Small intestine (tissue), 7 donors: ENCODE data around the gene BMP8B. TPM values are rescaled to one million over a fixed set of nuclear protein-coding genes. Genes with fewer than 3 reads are reported as not detected.
"Not testable (repeated sequence)": the region's sequence is repeated elsewhere in the genome, so short reads cannot be mapped to it uniquely, and the experiment has no call there.

Source experiments
- DNase-seq, 2 donors: peaks; one replicate each; pipeline versions ENCODE4 v3.0.0 to v3.0.0-alpha.2; 2013
- FAIRE-seq: peaks from 2 replicates; lab custom pipeline; 2012; peaks lifted over from hg19 to GRCh38; lab: Jason Lieb, UNC
- H3K27ac ChIP-seq, 3 donors: one replicate each; pipeline ENCODE4 v1.5.1; 2013; ENCODE audit warnings: low read length in 2 of 3, mild to moderate bottlenecking in 2 of 3, control low read depth in 1 of 3, inconsistent platforms in 1 of 3, low read depth in 1 of 3, moderate library complexity in 1 of 3
- H3K27me3 ChIP-seq, 3 donors: one replicate each; pipeline ENCODE4 v1.6.1; 2013; ENCODE audit warnings: low read length in 3 of 3, inconsistent platforms in 1 of 3; ENCODE audit not compliant: control insufficient read depth in 3 of 3, insufficient read depth in 3 of 3
- H3K36me3 ChIP-seq, 3 donors: one replicate each; pipeline ENCODE4 v1.6.1; 2013; ENCODE audit warnings: low read length in 3 of 3, inconsistent platforms in 1 of 3, low read depth in 1 of 3, mild to moderate bottlenecking in 1 of 3, moderate library complexity in 1 of 3; ENCODE audit not compliant: control insufficient read depth in 3 of 3, insufficient read depth in 2 of 3
- H3K4me1 ChIP-seq, 3 donors: one replicate each; pipeline ENCODE4 v1.6.1; 2013; ENCODE audit warnings: low read length in 2 of 3, inconsistent platforms in 1 of 3, low read depth in 1 of 3, mild to moderate bottlenecking in 1 of 3, moderate library complexity in 1 of 3; ENCODE audit not compliant: control insufficient read depth in 3 of 3, insufficient read depth in 2 of 3
- H3K4me3 ChIP-seq, 3 donors: one replicate each; pipeline ENCODE4 v1.5.1; 2013; ENCODE audit warnings: low read length in 3 of 3, control low read depth in 1 of 3, inconsistent platforms in 1 of 3, low read depth in 1 of 3, mild to moderate bottlenecking in 1 of 3, moderate library complexity in 1 of 3
- H3K9me3 ChIP-seq, 2 donors: one replicate each; pipeline ENCODE4 v1.6.1; 2013; ENCODE audit warnings: low read depth in 1 of 2, low read length in 1 of 2; ENCODE audit not compliant: control insufficient read depth in 2 of 2, insufficient read depth in 1 of 2
- WGBS, 3 donors: extraction: QIAGEN DNeasy Blood & Tissue Kit; methylation state at CpG; one replicate each; pipeline ENCODE4 v1.1.7; 2013; 5-methylcytosine and 5-hydroxymethylcytosine counted together
- polyA plus RNA-seq, 4 donors: library from polyadenylated mRNA; stranded (reverse) in 3 of 4; unstranded in 1 of 4; fragments of 200-250 nt in 3 of 4; fragments of 120-200 nt in 1 of 4; gene quantifications; one replicate each; pipeline versions ENCODE4 v1.2.1 to v1.2.3, GENCODE V29; 2013
- donor health status: healthy with polysubstance abuse.
- donor health status: control.
- donor health status: control.
- donor health status: Bipolar disorder and iron deficiency.
- donor health status: healthy.

BMP8B gene
- polyA plus RNA-seq, 4 donors: 1.0 to 13.8 (median 7.6) TPM

GRCh38 chr1:39773369-39773979 is 15.2 kb downstream of the BMP8B start:
- not testable (repeated sequence) for H3K27me3 ChIP-seq, H3K4me1 ChIP-seq, H3K27ac ChIP-seq, FAIRE-seq, H3K36me3 ChIP-seq, DNase-seq, H3K4me3 ChIP-seq, H3K9me3 ChIP-seq
- 75% methylated on average over 3 of the region's 23 CpGs; no CpG with 5 or more reads in 2 of the 3 donors for WGBS, 3 donors

GRCh38 chr1:39771022-39771532 is 17.6 kb downstream of the BMP8B start, which contains the start of gene OXCT2:
OXCT2 (minus strand) TSS chr1:39771348; CDS start chr1:39771255, 93 bp downstream.
- H3K27ac ChIP-seq, H3K27me3 ChIP-seq, FAIRE-seq, H3K4me1 ChIP-seq, H3K36me3 ChIP-seq, H3K9me3 ChIP-seq: not testable (repeated sequence)
- H3K4me3 ChIP-seq: peak within 1 kb of the TSS in 1 of 3 donors; percentile 7
- DNase-seq: peak in 1 of 2 donors; percentile 14
- 0 to 11% (median 3%) methylated on average over 7 to 51 of the region's 57 CpGs for WGBS, 3 donors

GRCh38 chr1:39770100-39771021 is 18.3 kb downstream of the BMP8B start:
- H3K4me3 ChIP-seq, FAIRE-seq: not testable (repeated sequence)
- 27 to 53% (median 46%) methylated on average over 18 to 23 of the region's 71 CpGs for WGBS, 3 donors

GRCh38 chr1:39769502-39769901 is 19.2 kb downstream of the BMP8B start:
- DNase-seq, FAIRE-seq, H3K27ac ChIP-seq, H3K4me3 ChIP-seq, H3K36me3 ChIP-seq, H3K27me3 ChIP-seq, H3K4me1 ChIP-seq, H3K9me3 ChIP-seq: not testable (repeated sequence)
- 74 to 83% (median 80%) methylated on average over 10 to 18 of the region's 19 CpGs for WGBS, 3 donors

More at GRCh38 chr1:39770100-39771021, 18.3 kb downstream of the BMP8B start:
- not testable (repeated sequence) for H3K27me3 ChIP-seq, H3K4me1 ChIP-seq, H3K27ac ChIP-seq, H3K9me3 ChIP-seq, DNase-seq, H3K36me3 ChIP-seq

- not testable (repeated sequence) for H3K9me3 ChIP-seq, H3K4me1 ChIP-seq, H3K27me3 ChIP-seq, DNase-seq, H3K4me3 ChIP-seq
- WGBS, 3 donors: 17 to 40% (median 22%) methylated on average over 1 to 2 of the region's 5 CpGs
- FAIRE-seq: peak; percentile 70
- Histone ChIP-seq H3K27ac (peak overlapping the region in 1 of 3 donors; percentile 64), H3K36me3 (peaks cover 0 to 12% (median 3%) of the 10 kb centered on the region in 3 donors)
Observed at GRCh38 chr1:39766466-39766865, 22.2 kb downstream of the BMP8B start.

- DNase-seq, H3K27ac ChIP-seq, H3K4me3 ChIP-seq, H3K4me1 ChIP-seq, FAIRE-seq, H3K27me3 ChIP-seq, H3K9me3 ChIP-seq: not testable (repeated sequence)
- peaks cover 0 to 27% (median 3%) of the 10 kb centered on the region in 3 donors for H3K36me3 ChIP-seq
- 87 to 95% (median 93%) methylated on average over 6 to 12 of the region's 19 CpGs for WGBS, 3 donors
Observed at GRCh38 chr1:39764512-39764911, 24.2 kb downstream of the BMP8B start.

GRCh38 chr1:39763619-39764374 is 24.9 kb downstream of the BMP8B start:
- not testable (repeated sequence) for H3K4me3 ChIP-seq, H3K9me3 ChIP-seq, H3K27me3 ChIP-seq, DNase-seq, FAIRE-seq, H3K4me1 ChIP-seq, H3K27ac ChIP-seq
- WGBS, 3 donors: 78 to 82% (median 79%) methylated on average over 13 to 15 of the region's 18 CpGs
- peaks cover 0 to 34% (median 3%) of the 10 kb centered on the region in 3 donors for H3K36me3 ChIP-seq
